Measurements from ENCODE around the gene TSEN54.

GRCh38 chr17:75546181-75546580 lies 29.9 kb downstream of the TSEN54 start:
- TF ChIP-seq, protein P1, sequence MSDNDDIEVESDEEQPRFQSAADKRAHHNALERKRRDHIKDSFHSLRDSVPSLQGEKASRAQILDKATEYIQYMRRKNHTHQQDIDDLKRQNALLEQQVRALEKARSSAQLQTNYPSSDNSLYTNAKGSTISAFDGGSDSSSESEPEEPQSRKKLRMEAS (IDR thresholded peaks at IDR 0.05), result no peak
- TF ChIP-seq EP300 (IDR thresholded peaks at IDR 0.05; ENCODE audit: borderline replicate concordance) (no peak), EGR1 (IDR thresholded peaks at IDR 0.05) (no peak), RAD21 (IDR thresholded peaks at IDR 0.05; ENCODE audit: low read depth) (no peak), CREB1 (IDR thresholded peaks at IDR 0.05; ENCODE audit: low read depth) (no peak), TAF1 (IDR thresholded peaks at IDR 0.05; ENCODE audit: low read depth) (no peak), USF1 (IDR thresholded peaks at IDR 0.05) (no peak), TCF12 (IDR thresholded peaks at IDR 0.05; ENCODE audit: low read depth) (no peak), YY1 (IDR thresholded peaks at IDR 0.05; ENCODE audit: low read depth) (no peak), FOXM1 (IDR thresholded peaks at IDR 0.05; ENCODE audit: borderline replicate concordance, low read depth) (no peak), NFIC (IDR thresholded peaks at IDR 0.05) (no peak), CEBPB (IDR thresholded peaks at IDR 0.05) (no peak)
- TF ChIP-seq, protein P2, sequence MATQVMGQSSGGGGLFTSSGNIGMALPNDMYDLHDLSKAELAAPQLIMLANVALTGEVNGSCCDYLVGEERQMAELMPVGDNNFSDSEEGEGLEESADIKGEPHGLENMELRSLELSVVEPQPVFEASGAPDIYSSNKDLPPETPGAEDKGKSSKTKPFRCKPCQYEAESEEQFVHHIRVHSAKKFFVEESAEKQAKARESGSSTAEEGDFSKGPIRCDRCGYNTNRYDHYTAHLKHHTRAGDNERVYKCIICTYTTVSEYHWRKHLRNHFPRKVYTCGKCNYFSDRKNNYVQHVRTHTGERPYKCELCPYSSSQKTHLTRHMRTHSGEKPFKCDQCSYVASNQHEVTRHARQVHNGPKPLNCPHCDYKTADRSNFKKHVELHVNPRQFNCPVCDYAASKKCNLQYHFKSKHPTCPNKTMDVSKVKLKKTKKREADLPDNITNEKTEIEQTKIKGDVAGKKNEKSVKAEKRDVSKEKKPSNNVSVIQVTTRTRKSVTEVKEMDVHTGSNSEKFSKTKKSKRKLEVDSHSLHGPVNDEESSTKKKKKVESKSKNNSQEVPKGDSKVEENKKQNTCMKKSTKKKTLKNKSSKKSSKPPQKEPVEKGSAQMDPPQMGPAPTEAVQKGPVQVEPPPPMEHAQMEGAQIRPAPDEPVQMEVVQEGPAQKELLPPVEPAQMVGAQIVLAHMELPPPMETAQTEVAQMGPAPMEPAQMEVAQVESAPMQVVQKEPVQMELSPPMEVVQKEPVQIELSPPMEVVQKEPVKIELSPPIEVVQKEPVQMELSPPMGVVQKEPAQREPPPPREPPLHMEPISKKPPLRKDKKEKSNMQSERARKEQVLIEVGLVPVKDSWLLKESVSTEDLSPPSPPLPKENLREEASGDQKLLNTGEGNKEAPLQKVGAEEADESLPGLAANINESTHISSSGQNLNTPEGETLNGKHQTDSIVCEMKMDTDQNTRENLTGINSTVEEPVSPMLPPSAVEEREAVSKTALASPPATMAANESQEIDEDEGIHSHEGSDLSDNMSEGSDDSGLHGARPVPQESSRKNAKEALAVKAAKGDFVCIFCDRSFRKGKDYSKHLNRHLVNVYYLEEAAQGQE (IDR thresholded peaks at IDR 0.05; ENCODE audit: low read depth), result no peak

Measured in Ishikawa (cell line).